B cell (primary cell): ENCODE results near the gene ZBTB24. TPM values are rescaled to one million over a fixed set of nuclear protein-coding genes. Genes with fewer than 3 reads are reported as not detected.

ENCODE experiments used
- ATAC-seq: fragments of 200-7000 bp; cut with Tn5 transposase; one replicate; pipeline ENCODE4 v1.10.0; 2021; ENCODE audit warnings: low read depth, mild to moderate bottlenecking, moderate number of reproducible peaks, moderate library complexity
- CTCF ChIA-PET: fragments of 350-600 bp; sonication (Branson Sonifier 250); formaldehyde crosslinking; loops from one replicate; lab custom pipeline; 2021; ENCODE audit warnings: antibody characterized with exemption, inconsistent platforms; lab: Charles Lee
- POLR2A ChIA-PET: fragments of 350-600 bp; sonication (Branson Sonifier 250); formaldehyde crosslinking; loops from one replicate; lab custom pipeline; 2021; ENCODE audit warnings: antibody characterized with exemption; lab: Charles Lee
- DNase-seq: peaks from one replicate; pipeline ENCODE4 v3.0.0; 2013
- H2AFZ ChIP-seq: 2 replicates; pipeline ENCODE4 v1.6.1; 2012; ENCODE audit warnings: mild to moderate bottlenecking, low read depth, low read length; ENCODE audit not compliant: insufficient read depth, poor library complexity, severe bottlenecking
- H3K27ac ChIP-seq, 2 donors: 1 replicate in 1 of 2; 2 replicates in 1 of 2; pipeline ENCODE4 v1.5.1; 2012 to 2013; ENCODE audit warnings: low read length in 2 of 2, mild to moderate bottlenecking in 2 of 2, moderate library complexity in 1 of 2
- H3K27me3 ChIP-seq, 4 experiments: fragments of 200-600 bp in 1 of 4; sonication (generic) in 1 of 4; replicated peaks in 1 of 4; 1 replicate in 2 of 4; 2 replicates in 2 of 4; pipeline versions ENCODE4 v1.6.1 to v1.7.0; 2013 to 2016; ENCODE audit warnings: low read length in 3 of 4, mild to moderate bottlenecking in 2 of 4, mixed read lengths in 1 of 4, moderate library complexity in 1 of 4; ENCODE audit not compliant: insufficient read depth in 4 of 4, control insufficient read depth in 3 of 4; ENCODE audit errors: control extremely low read depth in 1 of 4
- H3K36me3 ChIP-seq, 2 experiments: replicated peaks in 1 of 2; 1 replicate in 1 of 2; 2 replicates in 1 of 2; pipeline versions ENCODE4 v1.6.1 to v1.7.1; 2013; ENCODE audit warnings: low read length in 1 of 2; ENCODE audit not compliant: insufficient read depth in 2 of 2, control insufficient read depth in 1 of 2; ENCODE audit errors: control extremely low read depth in 1 of 2, extremely low read depth in 1 of 2
- H3K4me1 ChIP-seq, 2 donors: fragments of 200-600 bp in 1 of 2; sonication (generic) in 1 of 2; 1 replicate in 1 of 2; 2 replicates in 1 of 2; pipeline versions ENCODE4 v1.5.1 to v1.6.1; 2013 to 2017; ENCODE audit warnings: low read length in 2 of 2; ENCODE audit not compliant: control insufficient read depth in 2 of 2, insufficient read depth in 2 of 2
- H3K4me2 ChIP-seq: replicated peaks from 2 replicates; pipeline ENCODE3; 2012; ENCODE audit warnings: mild to moderate bottlenecking, low read depth, low read length; ENCODE audit not compliant: poor library complexity, severe bottlenecking
- H3K4me3 ChIP-seq, 5 experiments: fragments of 200-600 bp in 1 of 5; sonication (generic) in 1 of 5; 1 replicate in 3 of 5; 2 replicates in 2 of 5; pipeline versions ENCODE4 v1.5.1 to v1.7.0; 2011 to 2016; ENCODE audit warnings: low read length in 4 of 5, mild to moderate bottlenecking in 4 of 5, low read depth in 2 of 5, control low read depth in 1 of 5, moderate library complexity in 1 of 5; ENCODE audit not compliant: insufficient read depth in 1 of 5; ENCODE audit errors: control extremely low read depth in 1 of 5, extremely low read depth in 1 of 5
- H3K79me2 ChIP-seq: fragments of 200-600 bp; sonication (generic); one replicate; pipeline ENCODE4 v1.6.0; 2016; ENCODE audit warnings: low read length; ENCODE audit not compliant: control insufficient read depth, insufficient read depth
- H3K9ac ChIP-seq: fragments of 200-600 bp; sonication (generic); 2 replicates; pipeline ENCODE4 v1.6.1; 2017; ENCODE audit warnings: mild to moderate bottlenecking, low read length, moderate library complexity
- H3K9me3 ChIP-seq, 3 donors: one replicate each; pipeline versions ENCODE4 v1.6.1 to v1.7.1; 2013; ENCODE audit warnings: low read length in 2 of 3; ENCODE audit not compliant: control insufficient read depth in 2 of 3, insufficient read depth in 1 of 3; ENCODE audit errors: control extremely low read depth in 1 of 3
- H4K20me1 ChIP-seq: 2 replicates; pipeline ENCODE4 v1.6.0; 2012; ENCODE audit warnings: mild to moderate bottlenecking, low read length; ENCODE audit not compliant: insufficient read depth, control insufficient read depth, poor library complexity, severe bottlenecking
- H3K27ac Mint-ChIP-seq: one replicate; pipeline ENCODE4 v1.8.0; 2021; ENCODE audit warnings: mixed read lengths
- H3K27me3 Mint-ChIP-seq: one replicate; pipeline ENCODE4 v1.8.0; 2021; ENCODE audit warnings: mixed read lengths
- H3K4me1 Mint-ChIP-seq: one replicate; pipeline ENCODE4 v1.8.0; 2021; ENCODE audit warnings: mixed read lengths
- H3K4me3 Mint-ChIP-seq: one replicate; pipeline ENCODE4 v1.8.0; 2021; ENCODE audit warnings: mixed read lengths
- H3K9me3 Mint-ChIP-seq: one replicate; pipeline ENCODE4 v1.8.0; 2022; ENCODE audit warnings: mixed read lengths; ENCODE audit not compliant: insufficient read depth
- EZH2 ChIP-seq: IDR thresholded peaks from 2 replicates; pipeline ENCODE4 v1.6.1; 2012; ENCODE audit warnings: borderline replicate concordance, low read depth, mild to moderate bottlenecking, moderate library complexity, low read length; ENCODE audit not compliant: insufficient read depth, poor library complexity, severe bottlenecking
- WGBS: methylation state at CpG from one replicate; pipeline ENCODE4 v1.1.5; 2013; ENCODE audit warnings: missing lambda C conversion rate; ENCODE audit not compliant: insufficient coverage; 5-methylcytosine and 5-hydroxymethylcytosine counted together
- intact Hi-C: fragments of 100-400 bp; cut with micrococcal nuclease; formaldehyde crosslinking; loops from one replicate; pipeline ENCODE4 v1.10.0; 2022
- polyA plus RNA-seq: library from polyadenylated mRNA; depleted of rRNA; stranded (reverse); fragments of >200 nt; gene quantifications from 2 replicates; pipeline ENCODE4 v1.2.3, GENCODE V29; 2012
- total RNA-seq, 2 donors: library from RNA; stranded (reverse); fragments of 120-200 nt in 1 of 2; gene quantifications; 1 replicate in 1 of 2; 2 replicates in 1 of 2; pipeline versions ENCODE4 v1.2.3 to v1.2.4, GENCODE V29; 2013 to 2022
- TF ChIP-seq, protein P1 (sequence below): fragments of 200-600 bp; IDR thresholded peaks from one replicate; pipeline ENCODE4 v1.8.0; 2022; ENCODE audit warnings: antibody characterized with exemption, mild to moderate bottlenecking

The ZBTB24 gene
- total and polyA plus RNA-seq, 2 donors (not counting 1 experiment from before 2014, with no cell fraction given) = 10.6 to 31.4 TPM

- Mint-ChIP-seq H3K27ac (peak overlapping the region; percentile 83), H3K9me3 (no peaks in the 10 kb centered on the region), H3K4me3 (peak overlapping the region; percentile 18), H3K4me1 (peaks cover 70% of the 10 kb centered on the region), H3K27me3 (no peaks in the 10 kb centered on the region)
- ATAC-seq (peak; percentile 3), DNase-seq (peak; percentile 86)
- Histone ChIP-seq H3K79me2 (peaks cover 15% of the 10 kb centered on the region), H3K27ac (peak overlapping the region; percentile 76 to 98), H3K9me3 (peaks cover 0 to 2% (median 0%) of the 10 kb centered on the region in 3 donors), H3K9ac (no peak overlapping the region), H3K4me3 (no peak overlapping the region), H2AFZ (no peak overlapping the region), H3K27me3 (no peaks in the 10 kb centered on the region), H3K4me1 (peaks cover 50% of the 10 kb centered on the region in 2 donors), H3K36me3 (peaks cover 0 to 20% of the 10 kb centered on the region in 2 experiments), H4K20me1 (no peaks in the 10 kb centered on the region), H3K4me2 (peak overlapping the region; percentile 95)
- intact Hi-C loops = loop anchor here (5.0 to 10.0 kb wide), 3 partner anchors 746 to 1416 kb away; partner anchors contain the start of genes AMD1 and CDK19
- no peak for TF ChIP-seq EZH2
- TF ChIP-seq, protein P1, sequence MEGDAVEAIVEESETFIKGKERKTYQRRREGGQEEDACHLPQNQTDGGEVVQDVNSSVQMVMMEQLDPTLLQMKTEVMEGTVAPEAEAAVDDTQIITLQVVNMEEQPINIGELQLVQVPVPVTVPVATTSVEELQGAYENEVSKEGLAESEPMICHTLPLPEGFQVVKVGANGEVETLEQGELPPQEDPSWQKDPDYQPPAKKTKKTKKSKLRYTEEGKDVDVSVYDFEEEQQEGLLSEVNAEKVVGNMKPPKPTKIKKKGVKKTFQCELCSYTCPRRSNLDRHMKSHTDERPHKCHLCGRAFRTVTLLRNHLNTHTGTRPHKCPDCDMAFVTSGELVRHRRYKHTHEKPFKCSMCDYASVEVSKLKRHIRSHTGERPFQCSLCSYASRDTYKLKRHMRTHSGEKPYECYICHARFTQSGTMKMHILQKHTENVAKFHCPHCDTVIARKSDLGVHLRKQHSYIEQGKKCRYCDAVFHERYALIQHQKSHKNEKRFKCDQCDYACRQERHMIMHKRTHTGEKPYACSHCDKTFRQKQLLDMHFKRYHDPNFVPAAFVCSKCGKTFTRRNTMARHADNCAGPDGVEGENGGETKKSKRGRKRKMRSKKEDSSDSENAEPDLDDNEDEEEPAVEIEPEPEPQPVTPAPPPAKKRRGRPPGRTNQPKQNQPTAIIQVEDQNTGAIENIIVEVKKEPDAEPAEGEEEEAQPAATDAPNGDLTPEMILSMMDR = no peak
- WGBS = 0% methylated on average over 4 of the region's 5 CpGs
- ChIA-PET CTCF (interaction anchor here (1.3 to 6.4 kb wide), 4 partner anchors 11 to 21 kb away, joined by 3 to 42 read pairs (median 4); partner anchors contain the start of gene ZBTB24), POLR2A (interaction anchor here (0.6 to 1.0 kb wide), 5 partner anchors 20 to 83 kb away, joined by 3 to 8 read pairs (median 3); partner anchors contain the start of gene ZBTB24)
Observed at GRCh38 chr6:109458774-109459531, 24.1 kb downstream of the ZBTB24 start.
